GM18868 (cell line): Measurements from ENCODE around the gene GMPR.

ENCODE experiments used
- ATAC-seq: cut with Tn5 transposase; IDR thresholded peaks from one replicate; pipeline ENCODE4 v1.9.1; 2021; ENCODE audit warnings: mild to moderate bottlenecking, moderate library complexity; ENCODE audit not compliant: unreplicated experiment

GMPR gene

DNA sequence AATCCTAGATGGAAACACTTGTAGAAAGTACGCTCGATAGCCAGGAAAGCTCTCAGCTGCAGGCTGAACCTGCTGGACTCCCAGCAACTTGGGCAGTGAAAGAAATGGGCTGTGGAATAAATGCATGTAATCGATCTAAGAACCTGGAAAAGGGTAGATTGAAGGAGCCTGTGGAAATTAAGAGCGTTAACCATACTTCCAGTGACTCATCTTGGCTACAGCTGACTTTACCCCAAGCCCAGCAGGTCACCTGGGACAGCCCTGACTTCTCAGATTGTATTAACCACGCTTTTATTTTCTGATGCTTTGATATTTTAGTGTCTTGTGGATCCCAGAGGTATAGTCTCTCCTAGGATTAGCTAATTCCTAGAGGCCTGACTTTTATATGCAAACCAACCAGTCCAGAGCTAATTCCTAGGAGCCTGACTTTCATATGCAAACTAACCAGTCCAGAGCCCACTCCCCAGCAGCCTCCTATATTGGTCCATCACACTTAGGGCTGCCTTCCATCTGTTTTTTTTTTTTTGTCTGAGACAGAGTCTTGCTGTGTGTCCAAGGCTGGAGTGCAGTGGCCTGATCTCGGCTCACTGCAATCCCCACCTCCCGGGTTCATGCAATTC is 86.3 kb downstream of the GMPR start:
- ATAC-seq, result no peak

DNA sequence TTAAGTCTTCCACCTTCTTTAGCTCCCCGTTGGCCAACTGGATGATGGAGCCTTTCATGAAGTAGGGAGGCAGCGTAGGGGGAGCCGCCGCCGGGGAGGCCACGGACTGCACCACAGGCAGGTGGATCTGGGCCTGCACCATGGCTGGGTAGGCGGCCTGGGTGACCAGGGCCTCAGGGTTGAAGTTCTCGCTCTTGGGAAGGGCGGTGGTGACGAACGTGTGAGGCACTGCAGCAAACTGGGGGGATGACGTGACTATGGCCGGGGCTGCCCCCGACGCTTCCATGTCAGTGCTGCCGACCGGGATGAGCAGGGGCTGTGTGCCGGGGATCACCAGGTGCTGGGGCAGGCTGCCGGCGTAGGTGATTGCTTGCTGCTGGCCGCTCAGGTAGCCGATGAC is 88.1 kb downstream of the GMPR start:
- ATAC-seq, result no peak

DNA sequence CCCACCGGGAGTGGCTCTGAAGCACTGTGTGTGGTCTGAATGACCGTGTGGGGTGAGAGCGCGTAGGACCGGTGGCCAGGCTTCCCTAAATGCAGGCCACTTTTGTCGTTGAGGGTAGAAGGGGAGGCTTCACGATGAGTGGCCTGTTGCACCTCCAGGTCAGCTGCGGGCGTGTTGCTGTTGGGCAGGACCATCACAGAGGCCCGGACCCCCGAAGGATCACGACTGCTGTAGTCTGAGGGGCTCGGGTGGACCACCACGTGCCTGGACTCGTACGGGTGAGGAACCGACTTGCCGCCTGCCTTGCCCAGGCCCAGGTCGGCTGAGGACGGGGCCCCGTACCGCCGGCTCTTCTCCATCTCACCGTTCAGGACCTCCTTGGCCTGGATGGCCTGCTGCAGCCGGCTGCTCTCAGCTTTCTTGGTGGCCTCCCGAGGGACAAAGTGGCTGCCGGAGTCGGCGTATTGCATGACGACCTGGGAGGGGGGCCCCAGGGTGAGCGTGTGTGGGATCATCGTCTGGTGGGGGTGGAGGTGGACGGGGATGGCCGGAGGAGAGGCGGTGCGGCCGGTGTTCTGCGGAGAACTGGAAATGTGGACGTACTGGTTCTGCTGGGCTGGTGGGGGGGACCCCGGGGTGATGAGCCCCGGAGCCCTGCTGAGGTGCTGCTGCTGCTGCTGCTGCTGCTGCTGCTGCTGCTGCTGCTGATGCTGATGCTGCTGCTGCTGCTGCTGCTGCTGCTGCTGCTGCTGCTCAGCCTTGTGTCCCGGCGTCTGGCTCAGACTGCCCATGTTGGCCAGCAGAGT is 88.8 kb downstream of the GMPR start:
- ATAC-seq, result no peak

DNA sequence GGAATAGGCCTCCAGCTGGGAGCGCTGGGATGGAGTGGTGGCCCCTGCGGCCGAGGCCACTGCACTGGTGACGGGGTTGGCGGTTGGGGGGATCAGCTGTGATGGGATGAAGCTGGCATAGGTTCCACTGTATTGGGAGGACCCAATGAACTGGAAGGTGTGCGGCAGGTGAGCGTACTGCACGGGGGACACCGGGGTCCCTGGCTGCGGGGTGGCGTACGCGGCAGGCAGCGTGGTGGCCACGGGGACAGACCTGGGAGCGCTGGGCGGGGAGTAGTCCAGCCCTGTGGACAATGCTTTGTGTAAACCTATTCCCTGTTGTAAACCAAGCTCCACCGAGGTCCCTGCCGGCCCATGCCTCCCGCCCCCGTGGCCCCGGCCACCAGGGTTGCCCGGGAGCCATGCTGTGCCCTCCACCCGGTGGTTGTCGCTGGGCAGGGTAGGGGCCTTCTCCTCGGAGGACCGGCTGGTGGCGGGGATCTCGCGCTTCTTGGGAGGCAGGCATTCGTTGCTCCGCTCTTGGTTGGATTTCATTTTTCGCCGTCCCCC is 89.5 kb downstream of the GMPR start:
- no peak for ATAC-seq

DNA sequence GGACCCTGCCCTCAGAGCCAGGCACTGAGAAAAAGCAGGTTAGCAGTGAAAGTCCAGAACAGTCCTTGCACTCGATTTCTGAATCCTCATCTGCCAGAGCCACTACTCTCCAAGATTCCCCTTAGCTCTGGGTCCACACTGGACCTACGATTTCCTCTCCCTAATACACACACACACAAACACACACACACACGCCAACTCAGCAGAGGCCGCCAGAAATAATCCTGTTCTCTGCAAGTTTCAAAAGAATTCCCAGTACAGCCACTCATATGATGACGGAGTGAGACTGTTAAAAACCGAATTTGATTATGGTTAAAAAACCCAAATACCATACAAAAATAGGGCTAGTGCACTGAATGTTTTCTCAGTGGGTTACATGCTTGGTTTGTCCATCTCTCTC is 90.8 kb downstream of the GMPR start:
- no peak for ATAC-seq

DNA sequence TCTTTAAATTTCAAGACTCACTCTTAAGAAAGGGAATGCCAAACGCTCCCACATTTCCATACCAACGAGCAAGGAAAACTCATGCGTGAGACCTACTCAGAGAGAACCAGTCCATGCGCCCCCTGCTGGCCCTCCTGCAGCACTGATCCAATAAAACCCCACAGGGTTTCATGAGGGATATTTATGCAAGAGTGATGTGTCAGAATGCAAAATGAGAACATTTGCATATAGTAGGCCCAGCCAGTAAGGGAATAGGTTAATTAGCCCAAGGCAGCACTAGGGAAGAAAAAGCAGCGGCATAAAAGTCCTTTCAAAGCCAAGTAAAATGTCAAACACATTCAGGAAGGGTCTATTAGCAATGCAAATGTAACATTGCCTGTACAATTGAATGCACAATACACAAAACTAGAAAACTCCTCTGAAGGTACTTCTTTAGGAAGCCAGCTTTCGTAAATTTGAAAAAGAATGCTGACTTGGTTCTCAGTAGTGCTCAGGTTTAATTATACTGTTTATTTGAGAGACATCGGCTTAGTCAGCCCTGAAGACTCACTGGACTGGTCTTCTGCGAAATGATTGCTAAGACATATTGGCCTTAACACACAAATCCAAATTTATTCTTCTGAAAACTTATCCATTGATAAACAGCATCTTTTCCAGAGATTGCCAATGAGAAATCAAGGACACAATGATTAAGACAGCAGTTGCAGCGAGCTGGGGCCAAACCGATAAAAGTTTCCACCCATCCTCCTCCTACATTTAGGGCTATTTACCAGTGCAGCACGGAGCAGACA is 93.2 kb downstream of the GMPR start:
- peak; percentile 43 for ATAC-seq

DNA sequence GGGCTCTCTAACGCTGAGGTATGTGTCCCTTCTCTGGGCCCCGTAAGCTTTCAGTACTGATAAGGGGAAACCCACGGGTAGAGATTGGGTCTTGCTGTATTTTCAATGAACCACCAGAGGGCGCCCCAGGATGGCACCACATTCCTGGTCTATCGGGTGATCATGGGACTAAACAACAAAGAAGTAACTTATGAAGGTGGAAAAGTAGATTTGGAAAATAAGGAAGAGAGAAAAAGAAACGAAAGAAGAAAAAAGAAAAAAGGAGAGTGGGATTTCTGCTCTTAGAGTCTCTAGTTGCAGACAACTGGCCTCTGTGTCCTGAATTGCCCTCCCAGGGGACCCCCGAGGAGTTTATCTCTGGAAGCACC is 93.8 kb downstream of the GMPR start:
- peak; percentile 88 for ATAC-seq

DNA sequence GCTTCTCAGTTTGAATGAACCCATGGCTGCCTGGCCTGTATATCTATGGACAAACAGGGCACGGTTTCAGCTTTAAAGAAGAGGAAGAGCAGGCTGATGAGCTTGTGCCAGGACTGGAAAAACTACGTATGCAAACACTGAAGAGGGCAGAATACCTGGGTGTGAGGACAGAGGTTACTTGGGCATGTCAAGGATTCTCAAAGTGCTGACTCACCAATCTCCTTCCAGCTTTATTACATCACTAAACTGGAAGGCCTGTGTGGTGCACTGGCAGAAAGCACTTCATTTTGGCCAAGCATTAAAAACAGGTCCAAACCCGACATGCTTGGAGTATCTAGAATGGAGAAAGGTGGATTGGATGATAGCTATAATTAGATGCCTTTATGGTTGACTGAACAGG is 95.2 kb downstream of the GMPR start:
- no peak for ATAC-seq

DNA sequence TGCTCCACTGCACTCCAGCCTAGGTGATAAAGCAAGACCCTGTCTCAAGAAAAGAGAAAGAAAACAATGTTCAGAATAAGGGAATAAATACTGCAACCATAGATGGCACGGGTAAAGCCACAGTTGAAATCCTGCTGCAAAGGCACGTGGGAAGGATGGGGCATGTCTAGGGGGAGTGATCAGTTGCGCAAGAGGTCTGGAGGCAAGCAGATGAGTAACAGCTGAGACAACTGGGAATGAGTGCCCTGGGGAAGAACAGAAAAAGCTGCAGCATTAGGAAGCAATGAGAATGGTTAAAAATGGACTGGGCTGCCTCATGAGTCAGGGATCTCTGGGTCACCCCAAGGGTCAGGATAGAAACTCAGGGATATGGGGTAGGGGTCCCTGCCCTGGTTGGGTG is 96.3 kb downstream of the GMPR start:
- no peak for ATAC-seq

DNA sequence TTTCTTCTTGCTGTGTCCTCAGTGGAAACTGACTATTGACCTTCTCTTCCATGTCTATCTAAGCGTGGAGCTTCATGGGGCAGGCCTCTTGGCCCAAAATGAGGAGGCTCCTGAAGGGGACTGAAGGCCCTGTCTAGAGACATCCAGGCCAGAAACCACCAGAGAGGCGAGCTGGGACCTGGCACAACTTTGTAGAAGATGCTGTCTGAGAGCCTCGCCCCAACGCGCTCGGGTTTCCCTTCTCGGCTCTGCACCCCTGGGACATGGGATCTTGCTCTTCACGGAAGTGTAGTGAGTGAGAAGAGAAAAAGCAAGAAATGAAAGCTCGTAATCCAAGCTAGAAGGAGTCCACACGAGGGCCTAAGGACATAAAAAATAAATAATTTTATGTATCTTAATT is 96.8 kb downstream of the GMPR start:
- no peak for ATAC-seq

DNA sequence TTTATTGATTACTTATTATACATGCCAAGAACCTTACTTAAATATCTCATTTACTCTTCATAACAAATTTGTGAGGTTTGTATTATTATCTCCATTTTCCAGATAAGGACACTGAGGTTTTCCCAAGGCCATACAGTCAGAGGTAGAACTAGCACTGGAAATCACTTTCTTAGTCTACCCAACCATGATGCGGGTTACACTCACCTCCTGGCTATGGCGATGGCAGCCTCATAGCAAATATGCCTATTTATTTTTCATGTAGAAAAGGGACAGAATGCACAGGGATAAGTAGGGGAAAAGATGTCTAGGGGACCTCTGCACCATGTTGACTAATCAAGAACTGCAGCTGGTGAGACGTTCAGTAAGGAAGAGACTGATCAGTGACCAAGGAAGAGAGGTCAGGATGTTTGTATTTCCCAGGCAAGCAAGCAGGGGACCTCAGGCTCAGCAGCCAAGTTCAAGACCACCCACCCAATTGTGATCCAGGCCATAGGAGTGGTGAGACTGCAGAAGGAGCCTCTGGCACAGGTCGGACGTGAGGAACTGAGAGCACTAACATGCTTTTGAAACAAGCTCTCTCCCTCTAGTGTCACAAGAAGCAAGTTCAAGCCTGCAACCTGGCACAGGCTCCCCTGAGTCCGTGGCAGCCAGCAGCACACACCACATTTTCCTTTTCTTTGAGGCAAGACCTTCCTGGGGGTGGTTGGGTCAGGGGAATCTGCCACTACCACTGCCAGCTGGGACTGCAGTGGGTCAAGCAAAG is 97.8 kb downstream of the GMPR start:
- no peak for ATAC-seq

DNA sequence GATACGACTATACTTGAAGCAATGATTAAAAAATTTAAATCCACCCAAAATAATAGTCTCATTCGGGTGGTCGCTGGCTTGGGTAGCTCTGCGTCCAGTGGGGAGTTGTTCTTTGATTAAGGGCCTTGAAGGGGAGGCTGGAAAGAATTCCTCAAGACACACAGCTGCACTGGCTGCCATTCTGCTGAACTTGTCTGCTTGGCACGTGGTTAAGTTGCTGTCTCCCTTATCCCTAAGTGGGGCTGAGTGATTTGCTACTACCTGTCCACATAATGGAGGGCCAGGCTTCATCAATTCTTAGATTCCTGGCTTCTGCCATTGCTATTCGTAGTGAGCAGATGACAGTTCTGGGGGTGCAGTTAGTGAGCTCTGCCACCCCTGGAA is 98.5 kb downstream of the GMPR start:
- ATAC-seq, result no peak

DNA sequence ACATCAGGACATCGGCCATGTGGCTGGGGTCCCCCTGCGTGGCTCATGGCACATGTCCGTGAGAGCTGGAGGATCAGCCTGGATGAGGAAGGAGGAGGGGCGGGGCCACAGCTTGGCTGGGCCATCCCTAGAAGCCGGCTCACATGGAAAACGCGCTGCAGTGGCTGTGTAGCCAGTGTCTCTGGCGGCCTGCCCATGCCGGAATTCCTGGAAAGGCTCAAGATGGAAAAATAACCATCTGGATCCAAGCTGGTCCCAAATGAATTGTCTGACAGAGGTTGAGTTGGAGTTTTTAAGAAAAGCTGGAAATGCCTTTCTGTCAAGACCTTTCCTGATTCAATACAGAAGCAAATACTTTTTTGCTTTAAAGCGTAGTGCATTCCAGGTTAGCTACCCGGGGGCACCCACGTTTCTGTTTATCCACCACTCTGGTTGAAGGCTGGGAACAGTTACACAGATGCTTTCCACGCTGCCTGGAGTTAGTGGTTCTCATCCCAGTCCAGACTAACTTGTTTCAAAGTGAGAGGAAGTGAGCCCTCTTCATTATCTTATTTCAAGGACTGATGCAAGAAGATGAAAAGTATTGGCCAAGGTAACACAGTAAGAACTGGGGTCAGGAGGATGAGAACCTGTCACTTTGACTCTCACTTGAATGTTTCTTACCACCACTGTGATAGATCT is 99.0 kb downstream of the GMPR start:
- ATAC-seq, result no peak

DNA sequence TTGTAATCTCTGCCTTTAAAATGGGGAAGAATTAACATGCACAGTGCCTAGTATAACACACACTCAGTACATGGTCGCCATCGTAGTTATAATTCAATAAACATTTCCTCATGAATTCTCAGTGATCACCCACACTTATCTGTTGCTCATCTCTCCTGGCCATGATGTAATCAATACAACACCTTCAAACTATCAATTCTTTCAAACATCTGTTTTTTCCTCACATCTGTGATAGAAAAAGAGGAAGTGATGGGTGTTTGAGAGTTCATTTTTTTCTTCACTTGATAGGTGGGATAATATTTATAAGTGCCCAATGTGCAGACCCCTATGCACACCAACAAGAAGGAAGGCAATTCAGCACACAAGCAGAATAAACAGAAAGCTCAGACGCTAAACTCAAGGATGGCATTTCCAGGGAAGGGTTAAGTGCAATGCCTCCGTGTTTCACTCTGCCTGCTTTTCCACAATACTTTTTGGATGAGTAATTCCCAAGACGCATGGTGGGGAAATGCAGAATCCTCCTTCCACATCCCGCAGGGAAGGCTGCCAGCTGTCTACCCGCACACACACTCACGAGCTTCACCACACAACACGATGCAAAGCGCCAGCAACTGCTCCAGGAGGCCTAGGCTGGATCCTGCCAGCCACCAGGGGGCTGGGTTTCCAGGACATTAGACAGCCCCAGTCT is 100.3 kb downstream of the GMPR start:
- no peak for ATAC-seq

DNA sequence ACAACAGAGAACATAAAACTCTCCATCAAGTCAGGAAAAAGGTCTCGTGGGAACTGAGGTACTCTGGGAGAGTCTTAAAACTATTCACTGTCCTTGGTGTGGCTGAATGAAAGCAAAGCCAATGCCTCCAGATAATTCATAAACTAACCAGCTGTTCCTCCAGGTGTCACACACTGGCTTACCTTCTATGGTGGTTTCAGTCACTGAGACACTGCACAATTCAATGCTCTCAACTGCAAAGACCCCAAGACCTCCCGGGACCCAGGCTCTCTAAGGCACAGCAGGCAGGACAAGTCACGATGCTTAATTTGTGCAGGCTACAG is 100.8 kb downstream of the GMPR start:
- ATAC-seq, result no peak

DNA sequence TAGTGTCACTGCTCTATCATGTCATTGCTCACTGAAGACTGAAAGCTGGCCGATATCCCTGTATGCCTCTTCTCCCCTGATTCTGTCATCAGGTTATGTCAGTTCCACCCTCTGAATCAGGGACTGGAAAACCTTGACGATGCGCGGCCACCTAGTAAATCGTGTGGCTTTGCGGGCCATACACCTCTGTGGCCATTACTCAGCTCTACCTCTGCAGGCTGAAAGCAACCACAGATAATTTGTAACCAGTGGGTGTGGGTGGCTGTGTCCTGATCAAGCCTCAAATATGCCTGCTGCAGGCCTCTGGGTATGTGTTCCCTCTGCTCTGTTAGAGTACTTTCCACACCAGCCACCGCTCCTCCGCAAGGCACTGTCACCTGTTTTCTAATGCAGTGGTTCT is 105.2 kb downstream of the GMPR start:
- no peak for ATAC-seq

DNA sequence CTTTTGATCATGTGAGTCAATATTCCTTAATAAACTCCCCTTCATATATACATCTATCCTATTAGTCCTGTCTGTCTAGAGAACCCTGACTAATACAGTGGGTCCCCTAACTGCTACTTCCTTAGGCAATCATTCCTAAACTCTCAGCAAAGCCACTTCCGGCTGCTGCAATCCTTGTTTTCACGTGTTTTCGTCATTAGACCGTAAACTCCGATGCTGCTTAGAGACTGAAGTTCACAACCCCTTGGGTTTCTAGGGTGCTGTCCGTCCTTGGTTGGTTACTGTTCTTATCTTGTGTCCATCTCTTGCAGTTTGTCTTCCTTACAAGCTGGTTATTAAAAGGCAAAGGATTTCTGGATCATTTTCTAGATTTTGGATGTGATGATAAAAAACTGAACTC is 106.4 kb downstream of the GMPR start:
- ATAC-seq, result no peak
